PFSK-1 (cell line): ENCODE results near the gene NCK2.

ENCODE experiments used
- FOXP2 ChIP-seq: optimal IDR thresholded peaks from 2 replicates; pipeline ENCODE3; 2011; ENCODE audit warnings: borderline replicate concordance, control low read depth, inconsistent platforms; ENCODE audit not compliant: insufficient read depth; ENCODE audit errors: extremely low read length, extremely low read depth
- POLR2AphosphoS5 ChIP-seq: IDR thresholded peaks from 2 replicates; pipeline ENCODE4 v1.6.1; 2012; ENCODE audit warnings: low read depth, mild to moderate bottlenecking, control low read depth, low read length, moderate library complexity
- REST ChIP-seq, 2 experiments: IDR thresholded peaks; 2 replicates each; pipeline versions ENCODE4 v1.6.1 to v1.8.0; 2011 to 2012; ENCODE audit warnings: low read depth in 2 of 2, low read length in 2 of 2, control low read depth in 1 of 2, inconsistent platforms in 1 of 2, mild to moderate bottlenecking in 1 of 2, moderate library complexity in 1 of 2; ENCODE audit not compliant: insufficient read depth in 1 of 2
- SIN3A ChIP-seq: IDR thresholded peaks from 2 replicates; pipeline ENCODE4 v1.6.1; 2012; ENCODE audit warnings: mild to moderate bottlenecking, low read length, moderate library complexity, borderline replicate concordance; ENCODE audit not compliant: insufficient read depth
- TAF1 ChIP-seq: IDR thresholded peaks from 2 replicates; pipeline ENCODE4 v1.6.1; 2012; ENCODE audit warnings: low read length, control low read depth, borderline replicate concordance; ENCODE audit not compliant: insufficient read depth

NCK2 gene

GRCh38 chr2:105834931-105835330 lies 90.2 kb downstream of the NCK2 start:
- TF ChIP-seq POLR2AphosphoS5 (no peak), SIN3A (no peak), TAF1 (no peak), REST (IDR thresholded peaks at IDR 0.05; ENCODE audit: insufficient read depth in 1 of 2, low read depth in 2 of 2, low read length in 2 of 2) (no peak), FOXP2 (no peak)

DNA sequence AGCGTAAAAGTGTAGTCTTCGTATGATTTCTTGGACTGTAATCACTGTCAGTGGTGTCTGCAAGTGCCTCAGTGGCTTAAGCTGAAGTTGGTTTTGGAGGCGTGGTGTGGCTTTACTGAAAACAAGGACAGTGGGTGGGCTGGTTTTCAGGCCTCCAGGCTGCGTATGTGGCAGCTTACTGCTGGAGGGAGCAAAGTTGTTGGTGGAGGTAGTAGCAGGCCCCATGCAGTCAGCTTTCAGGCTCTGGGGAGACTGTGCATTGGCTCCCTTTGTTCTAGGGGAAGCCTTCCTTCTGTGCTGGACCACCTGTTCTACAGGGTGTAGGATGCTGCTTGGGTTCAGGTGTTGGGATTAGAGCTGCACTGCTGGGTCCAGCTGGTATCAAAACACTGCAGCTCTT lies 91.6 kb downstream of the NCK2 start:
- TF ChIP-seq TAF1 (no peak), REST (IDR thresholded peaks at IDR 0.05; ENCODE audit: insufficient read depth in 1 of 2, low read depth in 2 of 2, low read length in 2 of 2) (no peak), SIN3A (no peak), POLR2AphosphoS5 (no peak), FOXP2 (no peak)

- no peak for TF ChIP-seq REST (IDR thresholded peaks at IDR 0.05; ENCODE audit: insufficient read depth in 1 of 2, low read depth in 2 of 2, low read length in 2 of 2)
- no peak for TF ChIP-seq TAF1
- no peak for TF ChIP-seq POLR2AphosphoS5
Measured at GRCh38 chr2:105836840-105837692, 92.4 kb downstream of the NCK2 start.

DNA sequence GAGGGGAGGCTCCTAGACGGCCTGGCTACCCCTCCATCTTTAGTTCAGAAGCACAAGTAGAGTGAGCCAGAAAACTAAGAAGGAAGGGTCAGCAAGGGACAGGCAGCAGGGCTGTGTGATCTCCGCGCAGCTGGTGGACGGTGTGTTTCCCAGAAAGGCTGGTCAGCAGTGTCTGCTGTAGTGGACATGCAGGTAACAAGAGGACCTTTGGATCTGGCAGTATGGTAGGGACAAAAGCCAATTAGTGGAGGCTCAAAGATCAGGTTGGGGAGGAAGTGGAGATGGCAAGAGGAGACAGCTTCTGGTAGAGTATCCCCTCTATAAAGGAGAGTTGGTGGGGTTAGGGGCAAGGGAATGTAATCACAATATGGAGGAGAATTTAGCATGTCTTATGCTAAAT lies 95.1 kb downstream of the NCK2 start:
- no peak for TF ChIP-seq FOXP2
- TF ChIP-seq SIN3A = no peak
- TF ChIP-seq POLR2AphosphoS5 = no peak
- TF ChIP-seq TAF1 = no peak
- no peak for TF ChIP-seq REST (IDR thresholded peaks at IDR 0.05; ENCODE audit: insufficient read depth in 1 of 2, low read depth in 2 of 2, low read length in 2 of 2)

DNA sequence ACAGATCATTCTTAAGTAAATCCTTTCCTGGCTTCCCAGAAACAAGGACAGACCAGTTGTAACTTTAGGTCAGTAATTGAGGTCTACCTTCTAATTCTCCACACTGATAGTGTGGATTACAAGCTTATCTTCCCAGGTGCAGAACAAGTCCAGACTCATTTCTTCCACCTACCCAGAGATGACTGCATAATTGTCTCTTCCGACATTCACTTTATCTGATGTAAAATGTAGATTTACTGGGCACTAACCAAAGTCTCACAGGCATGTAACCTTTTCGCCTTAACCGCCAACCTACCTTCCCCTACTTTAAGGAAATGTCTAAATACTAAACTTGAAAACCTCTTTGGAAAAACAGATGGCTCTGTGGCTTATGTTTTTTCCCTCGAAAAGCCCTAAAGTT lies 96.2 kb downstream of the NCK2 start:
- TF ChIP-seq SIN3A (no peak), FOXP2 (no peak)
